Osteoblast (primary cell): ENCODE results near the gene FUCA2. TPM values are rescaled to one million over a fixed set of nuclear protein-coding genes. Genes with fewer than 3 reads are reported as not detected.

Source experiments
- DNase-seq: peaks from one replicate; pipeline ENCODE4 v3.0.0; 2011; ENCODE audit warnings: low spot score, mixed read lengths; ENCODE audit not compliant: insufficient read length; ENCODE audit errors: missing footprints
- H2AFZ ChIP-seq: 2 replicates; pipeline ENCODE4 v1.6.0; 2011; ENCODE audit warnings: mild to moderate bottlenecking, low read length
- H3K27ac ChIP-seq: 2 replicates; pipeline ENCODE4 v1.5.1; 2011; ENCODE audit warnings: mild to moderate bottlenecking, low read depth, low read length, moderate library complexity
- H3K27me3 ChIP-seq: 2 replicates; pipeline ENCODE4 v1.6.0; 2012; ENCODE audit warnings: mild to moderate bottlenecking, control low read depth, inconsistent platforms, low read length, moderate library complexity; ENCODE audit not compliant: insufficient read depth
- H3K36me3 ChIP-seq: 2 replicates; pipeline ENCODE4 v1.5.1; 2011; ENCODE audit warnings: mild to moderate bottlenecking, low read length, control low read depth, moderate library complexity; ENCODE audit not compliant: insufficient read depth
- H3K4me1 ChIP-seq: 2 replicates; pipeline ENCODE4 v1.5.1; 2011; ENCODE audit warnings: mild to moderate bottlenecking, low read length, control low read depth, moderate library complexity; ENCODE audit not compliant: insufficient read depth
- H3K4me2 ChIP-seq: 2 replicates; pipeline ENCODE4 v1.6.0; 2011; ENCODE audit warnings: mild to moderate bottlenecking, low read length; ENCODE audit not compliant: insufficient read depth
- H3K4me3 ChIP-seq: fragments of 200-600 bp; sonication (generic); 3 replicates; pipeline ENCODE4 v1.5.1; 2012; ENCODE audit warnings: mild to moderate bottlenecking, low read length, inconsistent platforms; ENCODE audit not compliant: insufficient read depth
- H3K79me2 ChIP-seq: 2 replicates; pipeline ENCODE4 v1.6.0; 2012; ENCODE audit warnings: mild to moderate bottlenecking, low read length, control low read depth, inconsistent platforms; ENCODE audit not compliant: insufficient read depth
- H3K9me3 ChIP-seq: 2 replicates; pipeline ENCODE4 v1.5.1; 2011; ENCODE audit warnings: low read depth, low read length, control low read depth
- H4K20me1 ChIP-seq: 2 replicates; pipeline ENCODE4 v1.6.0; 2012; ENCODE audit warnings: mild to moderate bottlenecking, low read length, control low read depth; ENCODE audit not compliant: insufficient read depth
- CTCF ChIP-seq: IDR thresholded peaks from 2 replicates; pipeline ENCODE4 v1.5.1; 2011; ENCODE audit warnings: mild to moderate bottlenecking, low read depth, low read length, moderate library complexity; ENCODE audit errors: extremely low read depth
- total RNA-seq: library from RNA; depleted of rRNA; stranded (reverse); fragments of >200 nt; gene quantifications from 2 replicates; pipeline ENCODE4 v1.2.3, GENCODE V29; 2012

The FUCA2 gene
- total RNA-seq, 1 donor: 64.8 TPM

DNA sequence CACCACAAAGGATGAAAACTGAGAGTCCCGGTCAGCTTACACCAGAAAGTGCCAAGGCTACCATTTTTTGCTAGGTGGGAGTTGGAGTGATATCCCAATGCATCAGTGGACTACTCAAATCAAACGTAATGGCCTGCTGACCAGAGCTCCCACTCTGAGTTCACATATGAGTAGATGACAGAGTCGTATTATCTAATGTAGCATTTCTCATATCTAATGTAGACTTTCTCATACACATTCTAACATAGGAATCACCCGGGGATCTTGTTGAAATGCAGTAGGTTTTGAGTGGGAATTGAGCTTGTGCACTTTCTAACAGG lies 38.4 kb upstream of the FUCA2 start:
- no peak for DNase-seq
- no peak overlapping the region for H3K27ac ChIP-seq

GRCh38 chr6:143549221-143549948 lies 37.9 kb upstream of the FUCA2 start:
- peak; percentile 47 for DNase-seq
- no peaks in the 10 kb centered on the region for H3K27me3 ChIP-seq
- H3K4me2 ChIP-seq: no peak overlapping the region
- no peaks in the 10 kb centered on the region for H3K4me1 ChIP-seq
- peaks cover 4% of the 10 kb centered on the region for H3K79me2 ChIP-seq
- no peak overlapping the region for H3K4me3 ChIP-seq
- no peaks in the 10 kb centered on the region for H3K9me3 ChIP-seq
- no peaks in the 10 kb centered on the region for H3K36me3 ChIP-seq
- no peaks in the 10 kb centered on the region for H4K20me1 ChIP-seq
- no peak overlapping the region for H2AFZ ChIP-seq
- no peak overlapping the region for H3K27ac ChIP-seq
- no peak for TF ChIP-seq CTCF

More for the DNA sequence above, 38.4 kb upstream of the FUCA2 start:
- Histone ChIP-seq H3K79me2 (peaks cover 8% of the 10 kb centered on the region), H2AFZ (no peak overlapping the region), H3K4me1 (peaks cover 3% of the 10 kb centered on the region), H3K9me3 (no peaks in the 10 kb centered on the region), H3K4me3 (no peak overlapping the region), H3K27me3 (no peaks in the 10 kb centered on the region), H4K20me1 (no peaks in the 10 kb centered on the region), H3K36me3 (no peaks in the 10 kb centered on the region), H3K4me2 (no peak overlapping the region)
- no peak for TF ChIP-seq CTCF

DNA sequence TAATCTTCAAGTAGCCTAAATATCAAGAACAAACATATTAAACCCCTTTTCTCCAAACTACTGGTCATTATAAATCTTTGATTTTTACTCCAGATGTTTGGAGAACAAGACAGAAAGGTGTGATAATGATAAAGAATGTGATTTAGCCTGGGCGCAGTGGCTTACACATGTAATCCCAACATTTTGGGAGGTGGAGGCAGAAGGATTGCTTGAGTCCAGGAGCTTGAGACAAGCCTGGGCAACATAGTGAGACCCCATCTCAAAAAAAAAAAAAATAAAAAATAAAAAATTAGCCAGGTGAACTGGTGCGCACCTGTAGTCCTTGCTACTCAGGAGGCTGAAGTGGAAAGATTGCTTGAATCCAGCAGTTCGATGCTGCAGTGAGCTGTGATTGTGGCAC lies 35.1 kb upstream of the FUCA2 start:
- Histone ChIP-seq H3K27ac (no peak overlapping the region), H3K36me3 (no peaks in the 10 kb centered on the region), H3K4me1 (no peaks in the 10 kb centered on the region), H3K79me2 (peaks cover 12% of the 10 kb centered on the region), H2AFZ (no peak overlapping the region), H3K4me3 (no peak overlapping the region), H4K20me1 (no peaks in the 10 kb centered on the region), H3K27me3 (no peaks in the 10 kb centered on the region), H3K9me3 (no peaks in the 10 kb centered on the region), H3K4me2 (no peak overlapping the region)
- TF ChIP-seq CTCF: no peak
- DNase-seq: no peak

- no peak for DNase-seq
- Histone ChIP-seq H3K27me3 (no peaks in the 10 kb centered on the region), H2AFZ (no peak overlapping the region), H3K27ac (no peak overlapping the region), H3K4me3 (no peak overlapping the region), H3K79me2 (peaks cover 13% of the 10 kb centered on the region), H3K36me3 (no peaks in the 10 kb centered on the region), H3K4me2 (no peak overlapping the region), H4K20me1 (no peaks in the 10 kb centered on the region), H3K9me3 (no peaks in the 10 kb centered on the region), H3K4me1 (no peaks in the 10 kb centered on the region)
- TF ChIP-seq CTCF: no peak
Measured at GRCh38 chr6:143545976-143546547, 34.5 kb upstream of the FUCA2 start.
